ENCODE data around the gene CMIP. TPM values are rescaled to one million over a fixed set of nuclear protein-coding genes. Genes with fewer than 3 reads are reported as not detected.

Gene CMIP
- total RNA-seq, 1 donor from 2014 or later, result 10.5 TPM

- intact Hi-C loops (cut with DNase I), result no loop called here
- no peak for DNase-seq (ENCODE audit: missing footprints)
- ATAC-seq, result no peak
Measured at GRCh38 chr16:81595629-81596292, 151.2 kb downstream of the CMIP start.

GRCh38 chr16:81597079-81597658 is 152.6 kb downstream of the CMIP start:
- ATAC-seq (no peak), DNase-seq (ENCODE audit: missing footprints) (no peak)
- intact Hi-C loops (cut with DNase I), result no loop called here

- intact Hi-C loops (cut with DNase I), result no loop called here
- ATAC-seq (no peak), DNase-seq (ENCODE audit: missing footprints) (no peak)
Measured at GRCh38 chr16:81598083-81598482, 153.5 kb downstream of the CMIP start.

- intact Hi-C loops (cut with DNase I), result no loop called here
- ATAC-seq (no peak), DNase-seq (ENCODE audit: missing footprints) (no peak)
Measured at GRCh38 chr16:81599034-81599744, 154.6 kb downstream of the CMIP start.

- intact Hi-C loops (cut with DNase I), result no loop called here
- no peak for DNase-seq (ENCODE audit: missing footprints)
- ATAC-seq, result no peak
Measured at GRCh38 chr16:81600275-81600674, 155.7 kb downstream of the CMIP start.

- ATAC-seq (no peak), DNase-seq (ENCODE audit: missing footprints) (no peak)
- intact Hi-C loops (cut with DNase I), result no loop called here
Measured at GRCh38 chr16:81601008-81601428, 156.4 kb downstream of the CMIP start.

- no peak for DNase-seq (ENCODE audit: missing footprints)
- intact Hi-C loops (cut with DNase I), result no loop called here
- ATAC-seq, result no peak
Measured at GRCh38 chr16:81601601-81602255, 157.1 kb downstream of the CMIP start.

- DNase-seq (ENCODE audit: missing footprints) (no peak), ATAC-seq (no peak)
- intact Hi-C loops (cut with DNase I), result no loop called here
Measured at GRCh38 chr16:81602256-81602776, 157.7 kb downstream of the CMIP start.

GRCh38 chr16:81602792-81603191 is 158.2 kb downstream of the CMIP start:
- ATAC-seq (no peak), DNase-seq (ENCODE audit: missing footprints) (no peak)
- intact Hi-C loops (cut with DNase I), result no loop called here

GRCh38 chr16:81604960-81605383 is 160.4 kb downstream of the CMIP start:
- no peak for DNase-seq (ENCODE audit: missing footprints)
- no peak for ATAC-seq
- intact Hi-C loops (cut with DNase I), result no loop called here

- DNase-seq (ENCODE audit: missing footprints) (no peak), ATAC-seq (no peak)
- intact Hi-C loops (cut with DNase I), result no loop called here
Measured at GRCh38 chr16:81606039-81606438, 161.4 kb downstream of the CMIP start.

GRCh38 chr16:81607006-81607405 is 162.4 kb downstream of the CMIP start:
- intact Hi-C loops (cut with DNase I), result no loop called here
- ATAC-seq (no peak), DNase-seq (ENCODE audit: missing footprints) (no peak)

- no peak for ATAC-seq
- intact Hi-C loops (cut with DNase I), result no loop called here
- DNase-seq (ENCODE audit: missing footprints), result no peak
Measured at GRCh38 chr16:81607805-81608522, 163.4 kb downstream of the CMIP start.

GRCh38 chr16:81608523-81609209 is 164.1 kb downstream of the CMIP start:
- intact Hi-C loops (cut with DNase I), result no loop called here
- ATAC-seq (peak; percentile 86), DNase-seq (ENCODE audit: missing footprints) (no peak)

- DNase-seq (ENCODE audit: missing footprints) (no peak), ATAC-seq (no peak)
- intact Hi-C loops (cut with DNase I), result no loop called here
Measured at GRCh38 chr16:81609323-81609892, 164.8 kb downstream of the CMIP start.

GRCh38 chr16:81610144-81610842 is 165.7 kb downstream of the CMIP start:
- DNase-seq (ENCODE audit: missing footprints), result peak; percentile 90
- intact Hi-C loops (cut with DNase I), result loop anchor here (5.0 to 10.0 kb wide), 3 partner anchors 43 to 208 kb away; no protein-coding TSS in a partner anchor
- peak; percentile 77 for ATAC-seq

GRCh38 chr16:81610936-81611335 is 166.3 kb downstream of the CMIP start:
- DNase-seq (ENCODE audit: missing footprints) (no peak), ATAC-seq (no peak)
- intact Hi-C loops (cut with DNase I), result loop anchor here (5.0 to 10.0 kb wide), 3 partner anchors 44 to 209 kb away; no protein-coding TSS in a partner anchor

Measured in Right ventricle myocardium inferior (tissue), 1 donor.